ENCODE results near the gene PNCK. TPM values are rescaled to one million over a fixed set of nuclear protein-coding genes. Genes with fewer than 3 reads are reported as not detected.

Gene PNCK
- total RNA-seq, 1 experiment from 2014 or later = 26.8 TPM

DNA sequence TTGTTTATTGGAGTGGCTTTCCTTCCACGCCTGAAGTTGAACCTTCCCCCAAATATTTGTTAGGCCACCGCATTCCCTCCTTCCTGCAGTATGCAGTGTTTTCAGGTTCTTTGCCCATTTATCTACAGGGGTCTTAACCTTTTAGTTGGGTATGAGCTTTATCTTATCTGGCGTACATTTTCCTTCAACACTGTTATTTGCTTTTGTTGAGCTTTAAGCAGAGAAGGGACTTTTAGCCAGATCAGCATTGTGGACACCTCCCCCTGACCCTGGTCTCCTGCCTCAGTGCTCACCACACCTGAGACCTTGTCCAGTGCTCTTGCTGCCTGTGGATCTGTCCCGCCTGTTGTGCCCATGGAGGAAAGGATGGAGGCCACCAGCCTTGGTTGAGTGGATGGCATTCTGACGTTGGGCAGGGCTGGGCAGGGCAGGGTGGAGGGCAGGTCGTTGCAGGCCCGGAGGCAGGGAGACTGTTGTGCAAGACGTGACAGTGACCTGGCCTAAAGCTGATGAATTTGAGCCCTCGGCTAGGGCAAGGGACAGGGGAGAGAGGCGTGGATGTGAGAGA lies 27.6 kb downstream of the PNCK start:
- Histone ChIP-seq H3K27me3 (ENCODE audit: insufficient read depth, low read length) (peaks cover 58% of the 10 kb centered on the region), H3K9me3 (ENCODE audit: control insufficient read depth, low read depth, low read length) (peaks cover 33% of the 10 kb centered on the region), H2BK5ac (ENCODE audit: insufficient read length, low read length) (no peak overlapping the region), H4K8ac (replicated peaks; ENCODE audit: insufficient read length, low read depth, low read length) (no peak overlapping the region), H2BK15ac (ENCODE audit: low read depth, low read length) (no peak overlapping the region), H2BK120ac (ENCODE audit: low read depth, low read length, poor library complexity, severe bottlenecking) (no peak overlapping the region), H3K18ac (ENCODE audit: insufficient read length, low read depth, low read length) (no peak overlapping the region), H2AK5ac (ENCODE audit: insufficient read length, low read length) (no peak overlapping the region), H2BK20ac (ENCODE audit: low read depth, low read length, poor library complexity, severe bottlenecking) (no peak overlapping the region), H4K5ac (ENCODE audit: insufficient read length, low read depth, low read length) (no peak overlapping the region), H3K79me2 (ENCODE audit: insufficient read depth, low read length) (no peaks in the 10 kb centered on the region), H3K4ac (ENCODE audit: low read depth, low read length) (no peak overlapping the region), H3K14ac (ENCODE audit: insufficient read depth, low read length) (no peak overlapping the region), H3K9ac (ENCODE audit: extremely low read depth, insufficient read length, low read length) (no peak overlapping the region), H3K27ac (ENCODE audit: insufficient read length, low read depth, low read length) (no peak overlapping the region), H4K91ac (ENCODE audit: insufficient read length, low read depth, low read length) (no peak overlapping the region), H3K56ac (ENCODE audit: insufficient read length, low read depth, low read length) (no peak overlapping the region), H3K4me2 (ENCODE audit: insufficient read depth, insufficient read length, low read length) (no peak overlapping the region), H2BK12ac (ENCODE audit: insufficient read length, low read depth, low read length) (no peak overlapping the region), H2AFZ (ENCODE audit: low read length) (no peak overlapping the region), H4K20me1 (ENCODE audit: control insufficient read depth, insufficient read depth, insufficient read length) (no peaks in the 10 kb centered on the region), H3K79me1 (ENCODE audit: insufficient read depth, low read depth, low read length, poor library complexity, severe bottlenecking) (no peaks in the 10 kb centered on the region), H3K23me2 (ENCODE audit: insufficient read length, low read depth, low read length, poor library complexity, severe bottlenecking) (peaks cover 14% of the 10 kb centered on the region), H3T11ph (ENCODE audit: low read length) (no peak overlapping the region), H3K4me1 (ENCODE audit: insufficient read depth, low read length) (no peaks in the 10 kb centered on the region; the same call in 1 of the 2 replicates), H3K23ac (ENCODE audit: insufficient read length, low read depth, low read length) (no peak overlapping the region)
- H3K36me3 Mint-ChIP-seq (ENCODE audit: insufficient read depth in 1 of 3, low read depth in 3 of 3) = peaks cover 0 to 4% (median 0%) of the 10 kb centered on the region in 3 experiments; a peak in 2 of 7 replicates
- peaks cover 72% of the 10 kb centered on the region for H3K27me3 Mint-ChIP-seq (ENCODE audit: low read depth)
- no peak for DNase-seq
- H3K27ac Mint-ChIP-seq = no peak overlapping the region
- no peak overlapping the region; a peak in 1 of 5 replicates for H3K4me3 Mint-ChIP-seq
- no CpG with 5 or more reads among the region's 10 CpGs for WGBS (ENCODE audit: extremely low coverage, insufficient read length, low lambda C conversion rate)
- H3K9me3 Mint-ChIP-seq = peaks cover 45 to 60% of the 10 kb centered on the region in 2 experiments
- TF ChIP-seq, protein P1, sequence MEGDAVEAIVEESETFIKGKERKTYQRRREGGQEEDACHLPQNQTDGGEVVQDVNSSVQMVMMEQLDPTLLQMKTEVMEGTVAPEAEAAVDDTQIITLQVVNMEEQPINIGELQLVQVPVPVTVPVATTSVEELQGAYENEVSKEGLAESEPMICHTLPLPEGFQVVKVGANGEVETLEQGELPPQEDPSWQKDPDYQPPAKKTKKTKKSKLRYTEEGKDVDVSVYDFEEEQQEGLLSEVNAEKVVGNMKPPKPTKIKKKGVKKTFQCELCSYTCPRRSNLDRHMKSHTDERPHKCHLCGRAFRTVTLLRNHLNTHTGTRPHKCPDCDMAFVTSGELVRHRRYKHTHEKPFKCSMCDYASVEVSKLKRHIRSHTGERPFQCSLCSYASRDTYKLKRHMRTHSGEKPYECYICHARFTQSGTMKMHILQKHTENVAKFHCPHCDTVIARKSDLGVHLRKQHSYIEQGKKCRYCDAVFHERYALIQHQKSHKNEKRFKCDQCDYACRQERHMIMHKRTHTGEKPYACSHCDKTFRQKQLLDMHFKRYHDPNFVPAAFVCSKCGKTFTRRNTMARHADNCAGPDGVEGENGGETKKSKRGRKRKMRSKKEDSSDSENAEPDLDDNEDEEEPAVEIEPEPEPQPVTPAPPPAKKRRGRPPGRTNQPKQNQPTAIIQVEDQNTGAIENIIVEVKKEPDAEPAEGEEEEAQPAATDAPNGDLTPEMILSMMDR (conservative IDR thresholded peaks at IDR 0.05) = no peak
- peaks cover 10 to 15% of the 10 kb centered on the region in 2 experiments for H3K4me1 Mint-ChIP-seq
